CD4-positive, alpha-beta T cell treated with Interleukin-6 at 100 ng/mL for 8 hours (primary cell): ENCODE measurements around the gene CAMKV.

ENCODE experiments used
- DNase-seq: peaks from one replicate; pipeline ENCODE4 v3.0.0-alpha.2; 2020; ENCODE audit warnings: mixed read lengths, low spot score

Gene CAMKV

GRCh38 chr3:49896345-49896744 lies 26.6 kb upstream of the CAMKV start:
- DNase-seq, result no peak

- DNase-seq, result no peak
These were observed 26.1 kb upstream of the CAMKV start for GRCh38 chr3:49895791-49896190.

- no peak for DNase-seq
These were observed 19.6 kb upstream of the CAMKV start for GRCh38 chr3:49889296-49889695.

- no peak for DNase-seq
These were observed 17.2 kb upstream of the CAMKV start for GRCh38 chr3:49886922-49887265.

GRCh38 chr3:49883998-49884397 lies 14.3 kb upstream of the CAMKV start:
- no peak for DNase-seq

GRCh38 chr3:49882166-49882565 lies 12.5 kb upstream of the CAMKV start:
- no peak for DNase-seq

- no peak for DNase-seq
These were observed 11.0 kb upstream of the CAMKV start for GRCh38 chr3:49880581-49881315.

- no peak for DNase-seq
These were observed 10.0 kb upstream of the CAMKV start for GRCh38 chr3:49879721-49880120.

- no peak for DNase-seq
These were observed 9.0 kb upstream of the CAMKV start for GRCh38 chr3:49878686-49879085.

- DNase-seq, result no peak
These were observed 8.0 kb upstream of the CAMKV start for GRCh38 chr3:49877716-49878115.

GRCh38 chr3:49876567-49876966 lies 6.9 kb upstream of the CAMKV start:
- no peak for DNase-seq

GRCh38 chr3:49873623-49874022 lies 3.9 kb upstream of the CAMKV start:
- DNase-seq, result no peak

- DNase-seq, result no peak
These were observed 3.1 kb upstream of the CAMKV start for GRCh38 chr3:49872801-49873281.

- no peak for DNase-seq
These were observed 1.9 kb upstream of the CAMKV start for GRCh38 chr3:49871531-49872153.

- no peak for DNase-seq
These were observed 742 bp downstream of the CAMKV start for GRCh38 chr3:49868862-49869466.

- no peak for DNase-seq
These were observed 1.8 kb downstream of the CAMKV start for GRCh38 chr3:49867871-49868321.

- no peak for DNase-seq
These were observed 2.3 kb downstream of the CAMKV start for GRCh38 chr3:49867400-49867799.

- DNase-seq, result no peak
These were observed 4.4 kb downstream of the CAMKV start for GRCh38 chr3:49865198-49865784.

- no peak for DNase-seq
These were observed 5.2 kb downstream of the CAMKV start for GRCh38 chr3:49864505-49864904.

GRCh38 chr3:49859576-49860305 lies 10.0 kb downstream of the CAMKV start:
- no peak for DNase-seq

GRCh38 chr3:49856181-49857005 lies 13.3 kb downstream of the CAMKV start, which contains the start of gene TRAIP:
Gene TRAIP, minus strand, starts transcription at chr3:49856564. Its CDS starts 111 bp downstream, at chr3:49856453.
- DNase-seq, result peak; percentile 92
